ENCODE data around the gene PLXNA4. TPM values are rescaled to one million over a fixed set of nuclear protein-coding genes. Genes with fewer than 3 reads are reported as not detected.

The PLXNA4 gene
- total and polyA plus RNA-seq, 4 donors = 0.04 to 1.1 (median 0.41) TPM

DNA sequence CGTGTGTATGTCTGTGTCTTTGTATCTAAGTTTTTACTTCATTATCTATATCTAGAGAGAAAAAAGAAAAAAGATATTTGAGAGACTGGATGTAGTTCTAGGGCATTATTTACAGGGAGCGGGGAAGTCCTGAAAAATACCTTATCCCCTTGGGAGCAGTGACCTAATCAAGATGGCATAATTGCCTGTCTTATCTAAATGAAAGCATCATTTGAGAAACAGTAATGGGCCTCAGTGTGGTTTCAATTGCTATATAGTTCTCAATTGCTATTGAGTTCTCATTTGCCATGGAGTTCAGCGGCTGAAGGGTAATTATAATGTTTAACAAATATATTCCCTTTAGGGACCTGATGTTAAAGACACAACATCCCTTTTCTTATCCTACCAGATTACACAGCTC, 216.5 kb downstream of the PLXNA4 start:
- WGBS = 95% methylated on average over 3 of the region's 3 CpGs
- Histone ChIP-seq H3K27me3 (ENCODE audit: control insufficient read depth in 4 of 4, insufficient read depth in 4 of 4, low read length in 3 of 4) (no peaks in the 10 kb centered on the region), H3K4me1 (ENCODE audit: control insufficient read depth in 4 of 4, insufficient read depth in 4 of 4, low read length in 3 of 4) (no peaks in the 10 kb centered on the region), H3K9ac (ENCODE audit: low read depth in 1 of 2, low read length in 2 of 2) (no peak overlapping the region), H3K9me3 (ENCODE audit: control insufficient read depth in 4 of 4, low read length in 3 of 4) (peaks cover 0 to 7% (median under 1%) of the 10 kb centered on the region in 4 donors), H3K36me3 (ENCODE audit: control insufficient read depth in 4 of 4, insufficient read depth in 3 of 4, low read depth in 1 of 4, low read length in 3 of 4) (no peaks in the 10 kb centered on the region), H3K4me3 (ENCODE audit: low read depth in 1 of 3, low read length in 3 of 3) (no peak overlapping the region), H3K27ac (ENCODE audit: low read depth in 1 of 2, low read length in 2 of 2) (no peak overlapping the region)
- DNase-seq (ENCODE audit: low spot score) = no peak
- TF ChIP-seq RXRA (IDR thresholded peaks at IDR 0.05) = no peak
- no peak for TF ChIP-seq HNF4A (conservative IDR thresholded peaks at IDR 0.05)
- no peak for TF ChIP-seq HNF4G (IDR thresholded peaks at IDR 0.05)
- TF ChIP-seq GABPA (IDR thresholded peaks at IDR 0.05 in 1 of 2, conservative IDR thresholded peaks at IDR 0.05 in 1 of 2) = no peak
- TF ChIP-seq, protein P1, sequence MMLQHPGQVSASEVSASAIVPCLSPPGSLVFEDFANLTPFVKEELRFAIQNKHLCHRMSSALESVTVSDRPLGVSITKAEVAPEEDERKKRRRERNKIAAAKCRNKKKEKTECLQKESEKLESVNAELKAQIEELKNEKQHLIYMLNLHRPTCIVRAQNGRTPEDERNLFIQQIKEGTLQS (IDR thresholded peaks at IDR 0.05) = no peak
- TF ChIP-seq, protein P2, sequence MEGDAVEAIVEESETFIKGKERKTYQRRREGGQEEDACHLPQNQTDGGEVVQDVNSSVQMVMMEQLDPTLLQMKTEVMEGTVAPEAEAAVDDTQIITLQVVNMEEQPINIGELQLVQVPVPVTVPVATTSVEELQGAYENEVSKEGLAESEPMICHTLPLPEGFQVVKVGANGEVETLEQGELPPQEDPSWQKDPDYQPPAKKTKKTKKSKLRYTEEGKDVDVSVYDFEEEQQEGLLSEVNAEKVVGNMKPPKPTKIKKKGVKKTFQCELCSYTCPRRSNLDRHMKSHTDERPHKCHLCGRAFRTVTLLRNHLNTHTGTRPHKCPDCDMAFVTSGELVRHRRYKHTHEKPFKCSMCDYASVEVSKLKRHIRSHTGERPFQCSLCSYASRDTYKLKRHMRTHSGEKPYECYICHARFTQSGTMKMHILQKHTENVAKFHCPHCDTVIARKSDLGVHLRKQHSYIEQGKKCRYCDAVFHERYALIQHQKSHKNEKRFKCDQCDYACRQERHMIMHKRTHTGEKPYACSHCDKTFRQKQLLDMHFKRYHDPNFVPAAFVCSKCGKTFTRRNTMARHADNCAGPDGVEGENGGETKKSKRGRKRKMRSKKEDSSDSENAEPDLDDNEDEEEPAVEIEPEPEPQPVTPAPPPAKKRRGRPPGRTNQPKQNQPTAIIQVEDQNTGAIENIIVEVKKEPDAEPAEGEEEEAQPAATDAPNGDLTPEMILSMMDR (IDR thresholded peaks at IDR 0.05; ENCODE audit: low read depth, low read length, missing input control) = no peak
- TF ChIP-seq FOXA1 (IDR thresholded peaks at IDR 0.05) = no peak
- TF ChIP-seq EGR1 (IDR thresholded peaks at IDR 0.05; ENCODE audit: low read depth in 2 of 2) = no peak
- no peak for TF ChIP-seq FOXA2 (IDR thresholded peaks at IDR 0.05)
- no peak for TF ChIP-seq RAD21 (IDR thresholded peaks at IDR 0.05)
- TF ChIP-seq YY1 (IDR thresholded peaks at IDR 0.05) = no peak
- TF ChIP-seq, protein P3, sequence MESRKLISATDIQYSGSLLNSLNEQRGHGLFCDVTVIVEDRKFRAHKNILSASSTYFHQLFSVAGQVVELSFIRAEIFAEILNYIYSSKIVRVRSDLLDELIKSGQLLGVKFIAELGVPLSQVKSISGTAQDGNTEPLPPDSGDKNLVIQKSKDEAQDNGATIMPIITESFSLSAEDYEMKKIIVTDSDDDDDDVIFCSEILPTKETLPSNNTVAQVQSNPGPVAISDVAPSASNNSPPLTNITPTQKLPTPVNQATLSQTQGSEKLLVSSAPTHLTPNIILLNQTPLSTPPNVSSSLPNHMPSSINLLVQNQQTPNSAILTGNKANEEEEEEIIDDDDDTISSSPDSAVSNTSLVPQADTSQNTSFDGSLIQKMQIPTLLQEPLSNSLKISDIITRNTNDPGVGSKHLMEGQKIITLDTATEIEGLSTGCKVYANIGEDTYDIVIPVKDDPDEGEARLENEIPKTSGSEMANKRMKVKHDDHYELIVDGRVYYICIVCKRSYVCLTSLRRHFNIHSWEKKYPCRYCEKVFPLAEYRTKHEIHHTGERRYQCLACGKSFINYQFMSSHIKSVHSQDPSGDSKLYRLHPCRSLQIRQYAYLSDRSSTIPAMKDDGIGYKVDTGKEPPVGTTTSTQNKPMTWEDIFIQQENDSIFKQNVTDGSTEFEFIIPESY (IDR thresholded peaks at IDR 0.05) = no peak
- no peak for TF ChIP-seq TAF1 (conservative IDR thresholded peaks at IDR 0.05)
- TF ChIP-seq, protein P4, sequence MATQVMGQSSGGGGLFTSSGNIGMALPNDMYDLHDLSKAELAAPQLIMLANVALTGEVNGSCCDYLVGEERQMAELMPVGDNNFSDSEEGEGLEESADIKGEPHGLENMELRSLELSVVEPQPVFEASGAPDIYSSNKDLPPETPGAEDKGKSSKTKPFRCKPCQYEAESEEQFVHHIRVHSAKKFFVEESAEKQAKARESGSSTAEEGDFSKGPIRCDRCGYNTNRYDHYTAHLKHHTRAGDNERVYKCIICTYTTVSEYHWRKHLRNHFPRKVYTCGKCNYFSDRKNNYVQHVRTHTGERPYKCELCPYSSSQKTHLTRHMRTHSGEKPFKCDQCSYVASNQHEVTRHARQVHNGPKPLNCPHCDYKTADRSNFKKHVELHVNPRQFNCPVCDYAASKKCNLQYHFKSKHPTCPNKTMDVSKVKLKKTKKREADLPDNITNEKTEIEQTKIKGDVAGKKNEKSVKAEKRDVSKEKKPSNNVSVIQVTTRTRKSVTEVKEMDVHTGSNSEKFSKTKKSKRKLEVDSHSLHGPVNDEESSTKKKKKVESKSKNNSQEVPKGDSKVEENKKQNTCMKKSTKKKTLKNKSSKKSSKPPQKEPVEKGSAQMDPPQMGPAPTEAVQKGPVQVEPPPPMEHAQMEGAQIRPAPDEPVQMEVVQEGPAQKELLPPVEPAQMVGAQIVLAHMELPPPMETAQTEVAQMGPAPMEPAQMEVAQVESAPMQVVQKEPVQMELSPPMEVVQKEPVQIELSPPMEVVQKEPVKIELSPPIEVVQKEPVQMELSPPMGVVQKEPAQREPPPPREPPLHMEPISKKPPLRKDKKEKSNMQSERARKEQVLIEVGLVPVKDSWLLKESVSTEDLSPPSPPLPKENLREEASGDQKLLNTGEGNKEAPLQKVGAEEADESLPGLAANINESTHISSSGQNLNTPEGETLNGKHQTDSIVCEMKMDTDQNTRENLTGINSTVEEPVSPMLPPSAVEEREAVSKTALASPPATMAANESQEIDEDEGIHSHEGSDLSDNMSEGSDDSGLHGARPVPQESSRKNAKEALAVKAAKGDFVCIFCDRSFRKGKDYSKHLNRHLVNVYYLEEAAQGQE (IDR thresholded peaks at IDR 0.05) = no peak
- no peak for TF ChIP-seq SP1 (IDR thresholded peaks at IDR 0.05)
- no peak for TF ChIP-seq JUND (IDR thresholded peaks at IDR 0.05)
- TF ChIP-seq, protein P5, sequence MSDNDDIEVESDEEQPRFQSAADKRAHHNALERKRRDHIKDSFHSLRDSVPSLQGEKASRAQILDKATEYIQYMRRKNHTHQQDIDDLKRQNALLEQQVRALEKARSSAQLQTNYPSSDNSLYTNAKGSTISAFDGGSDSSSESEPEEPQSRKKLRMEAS (IDR thresholded peaks at IDR 0.05) = no peak
